Activated CD4-positive, CD25-positive, alpha-beta regulatory T cell treated with anti-CD3 and anti-CD28 coated beads, Interleukin-2, amount 50 U/mL, for 72 hours (primary cell): ENCODE measurements around the gene AGT.
"Not testable (repeated sequence)": the region's sequence is repeated elsewhere in the genome, so short reads cannot be mapped to it uniquely, and the experiment has no call there.

ENCODE experiments used
- DNase-seq: peaks from one replicate; pipeline ENCODE4 v3.0.0; 2021

AGT gene

GRCh38 chr1:230706887-230707731 is 6.8 kb downstream of the AGT start:
- no peak for DNase-seq

- no peak for DNase-seq
Measured at GRCh38 chr1:230706020-230706699, 7.8 kb downstream of the AGT start.

- DNase-seq: no peak
Measured at GRCh38 chr1:230705289-230706019, 8.5 kb downstream of the AGT start.

- DNase-seq: no peak
Measured at GRCh38 chr1:230704830-230705229, 9.1 kb downstream of the AGT start.

DNA sequence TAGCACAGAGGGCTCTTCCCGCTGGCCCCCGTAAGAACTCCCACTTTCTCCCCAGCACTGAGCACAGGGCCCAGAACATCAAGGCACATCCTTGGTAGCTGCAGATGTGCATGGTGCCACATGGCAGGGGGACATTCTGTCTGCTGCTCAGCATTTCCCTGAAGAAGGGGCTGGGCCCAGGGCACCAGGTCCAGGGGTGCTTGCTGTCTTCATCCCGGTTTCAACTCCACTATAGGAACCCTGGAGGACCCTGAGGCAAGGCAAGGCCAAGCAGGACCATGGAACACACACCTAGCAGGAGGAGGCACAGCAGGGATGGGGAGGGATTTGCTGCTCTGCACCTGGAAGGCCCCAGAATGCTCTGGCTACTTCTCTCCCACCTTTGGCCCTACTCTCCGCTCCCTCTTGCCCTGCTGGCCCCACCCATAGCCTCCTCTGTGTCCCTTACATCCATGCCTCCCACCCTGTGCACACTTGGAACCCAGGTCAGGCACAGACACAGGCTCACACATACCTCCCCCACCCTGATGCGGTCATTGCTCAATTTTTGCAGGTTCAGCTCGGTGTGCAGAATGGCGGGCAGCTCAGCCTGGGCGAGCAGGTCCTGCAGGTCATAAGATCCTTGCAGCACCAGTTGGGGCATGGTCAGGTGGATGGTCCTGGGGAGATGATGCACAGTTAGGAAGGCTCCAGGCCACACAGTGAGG is 10.1 kb downstream of the AGT start:
- DNase-seq: no peak

DNA sequence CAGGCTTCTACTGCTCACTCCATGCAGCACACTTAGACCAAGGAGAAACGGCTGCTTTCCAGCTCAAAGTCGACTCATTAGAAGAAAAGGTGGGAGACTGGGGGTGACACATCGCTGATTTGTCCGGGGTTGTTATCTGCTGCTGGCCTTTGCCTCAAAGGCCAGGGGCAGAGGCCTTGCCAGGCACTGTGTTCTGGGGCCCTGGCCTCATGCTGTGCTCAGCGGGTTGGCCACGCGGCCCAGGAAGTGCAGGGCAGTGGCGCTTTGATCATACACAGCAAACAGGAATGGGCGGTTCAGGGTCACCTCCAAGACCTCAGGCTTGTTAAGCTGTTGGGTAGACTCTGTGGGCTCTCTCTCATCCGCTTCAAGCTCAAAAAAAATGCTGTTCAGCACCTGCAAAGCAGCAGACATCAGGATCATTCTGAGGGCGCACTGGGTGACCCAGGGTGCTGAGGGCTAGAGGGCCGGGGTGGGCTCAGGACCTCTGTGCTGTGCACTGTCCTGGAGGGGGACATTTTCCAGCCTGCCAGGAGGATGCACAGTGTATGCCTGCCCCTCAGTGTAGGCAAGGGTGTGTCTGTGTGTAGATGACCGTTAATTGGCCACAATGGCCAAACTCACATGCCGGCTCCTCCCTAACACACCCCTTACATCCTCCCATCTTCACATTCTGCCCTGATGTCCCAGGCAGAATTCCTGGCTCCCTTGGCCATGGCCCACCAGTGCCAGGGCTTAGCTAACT is 10.8 kb downstream of the AGT start:
- DNase-seq: no peak

GRCh38 chr1:230701895-230702768 is 11.8 kb downstream of the AGT start:
- no peak for DNase-seq

DNA sequence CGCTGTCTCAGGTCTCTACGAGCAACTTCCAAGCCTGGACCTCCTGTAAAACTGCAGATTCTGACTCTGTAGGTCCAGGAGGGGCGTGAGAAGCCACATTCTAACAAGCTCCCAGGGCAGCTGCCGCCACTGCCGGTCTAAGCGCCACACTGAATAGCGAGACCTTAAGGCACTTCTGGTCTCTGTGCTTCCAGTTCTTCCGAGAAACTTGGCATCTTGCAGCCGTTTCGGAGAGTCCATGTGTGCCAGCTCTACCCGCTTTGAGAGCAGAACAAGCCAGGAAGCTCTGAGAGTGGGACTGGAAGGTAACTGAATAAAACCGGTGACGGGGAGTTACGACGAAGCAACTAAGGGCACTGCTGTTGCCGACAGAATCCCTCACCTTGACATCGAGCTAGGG is 12.5 kb downstream of the AGT start:
- DNase-seq: no peak

- no peak for DNase-seq
Measured at GRCh38 chr1:230700132-230700531, 13.8 kb downstream of the AGT start.

DNA sequence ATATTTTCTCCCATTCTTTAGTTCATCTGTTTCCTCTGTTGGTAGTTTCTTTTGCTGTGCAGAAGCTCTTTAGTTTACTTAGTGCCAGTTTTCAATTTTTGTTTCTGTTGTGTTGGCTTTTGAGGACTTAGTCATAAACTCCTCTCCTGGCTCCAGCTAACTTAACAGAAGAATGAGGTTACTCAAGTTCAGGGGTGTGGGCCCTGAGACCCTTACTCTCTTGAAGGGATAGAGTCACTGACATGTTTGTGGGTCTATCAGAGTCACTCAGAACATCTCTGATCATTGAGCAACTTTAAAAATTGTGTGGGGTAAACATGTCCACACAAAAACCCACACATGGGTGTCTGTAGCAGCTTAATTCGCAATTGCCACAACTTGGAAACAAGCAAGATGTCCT is 14.2 kb downstream of the AGT start:
- DNase-seq: no peak

GRCh38 chr1:230698964-230699363 is 15.0 kb downstream of the AGT start:
- not testable (repeated sequence) for DNase-seq

DNA sequence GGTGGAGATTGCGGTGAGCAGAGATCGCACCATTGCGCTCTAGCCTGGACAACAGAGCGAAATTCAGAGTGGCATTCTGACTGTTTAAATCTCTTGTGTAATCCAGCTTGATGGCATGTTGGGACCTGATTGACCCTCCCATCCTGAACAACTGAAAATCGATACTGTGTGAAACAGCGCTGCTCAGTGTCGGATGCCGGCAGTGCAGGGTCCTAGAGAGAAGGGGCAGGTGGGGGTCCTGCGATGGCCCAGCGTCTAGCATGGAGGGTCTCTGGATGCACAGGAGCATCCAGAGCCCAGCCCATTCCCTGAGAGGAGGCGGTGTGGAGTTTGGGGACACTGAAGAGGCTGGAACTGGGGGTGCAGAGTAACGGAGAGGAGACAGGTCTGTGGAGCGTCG is 15.8 kb downstream of the AGT start:
- no peak for DNase-seq

- DNase-seq: no peak
Measured at GRCh38 chr1:230696722-230697437, 17.0 kb downstream of the AGT start.

DNA sequence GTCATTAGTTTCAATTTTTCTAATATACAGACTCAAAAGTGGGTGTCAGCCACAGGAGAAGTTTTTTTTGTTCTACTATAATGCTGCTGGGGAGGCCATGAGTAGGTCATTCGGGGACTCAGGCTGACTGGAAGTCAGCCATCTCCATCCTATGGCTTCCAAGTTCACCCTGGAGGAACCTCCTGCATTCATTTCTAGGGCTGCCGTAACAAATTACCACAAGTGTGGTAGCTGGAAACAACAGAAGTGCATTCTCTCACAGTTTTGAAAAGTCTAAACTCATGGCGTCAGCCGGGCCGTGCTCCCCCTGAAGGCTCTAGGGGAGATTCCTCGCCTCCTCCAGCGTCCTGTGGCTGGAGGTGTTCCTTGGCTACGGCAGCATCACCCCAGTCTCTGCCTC is 17.7 kb downstream of the AGT start:
- no peak for DNase-seq

DNA sequence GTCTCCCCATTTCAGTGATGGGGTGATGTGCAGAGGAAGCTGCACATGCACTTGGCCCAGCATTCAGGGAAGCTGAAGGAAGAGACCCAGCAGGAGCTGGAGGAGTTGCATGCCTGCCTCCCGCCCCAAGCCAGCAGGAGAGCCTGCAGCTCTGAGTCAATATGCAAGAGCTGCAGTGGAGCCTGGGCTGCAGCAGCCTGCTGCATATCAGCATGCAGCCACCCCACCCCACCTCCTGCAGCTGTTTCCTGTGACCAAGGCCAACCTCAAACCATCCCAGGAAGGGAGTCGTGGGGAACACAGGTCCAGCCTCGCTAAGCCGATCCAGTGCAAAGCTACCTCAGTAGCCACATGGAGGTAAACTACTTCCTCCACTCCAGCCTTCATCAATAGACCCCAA is 18.9 kb downstream of the AGT start:
- no peak for DNase-seq

DNA sequence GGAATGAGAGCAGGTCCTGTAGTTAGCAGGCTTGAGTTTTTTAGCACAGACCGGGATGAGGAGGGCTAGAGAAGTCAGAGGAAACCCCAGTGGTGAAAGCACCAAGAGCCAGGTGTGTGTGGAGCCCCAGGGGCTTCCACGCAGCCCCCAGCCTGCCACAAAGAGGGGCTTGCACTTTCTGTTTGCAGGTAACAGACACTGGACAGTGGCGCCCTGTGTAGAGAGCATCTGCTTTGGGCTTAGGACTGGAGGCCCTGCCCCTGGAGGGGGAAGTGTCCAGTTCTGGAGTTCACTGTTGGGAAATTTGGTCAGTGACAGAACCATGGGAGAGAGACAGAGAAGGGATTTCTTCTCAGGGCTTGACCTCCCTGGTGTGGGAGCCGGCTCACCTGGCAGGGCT is 19.5 kb downstream of the AGT start:
- DNase-seq: no peak

- no peak for DNase-seq
Measured at GRCh38 chr1:230693777-230694176, 20.1 kb downstream of the AGT start.

DNA sequence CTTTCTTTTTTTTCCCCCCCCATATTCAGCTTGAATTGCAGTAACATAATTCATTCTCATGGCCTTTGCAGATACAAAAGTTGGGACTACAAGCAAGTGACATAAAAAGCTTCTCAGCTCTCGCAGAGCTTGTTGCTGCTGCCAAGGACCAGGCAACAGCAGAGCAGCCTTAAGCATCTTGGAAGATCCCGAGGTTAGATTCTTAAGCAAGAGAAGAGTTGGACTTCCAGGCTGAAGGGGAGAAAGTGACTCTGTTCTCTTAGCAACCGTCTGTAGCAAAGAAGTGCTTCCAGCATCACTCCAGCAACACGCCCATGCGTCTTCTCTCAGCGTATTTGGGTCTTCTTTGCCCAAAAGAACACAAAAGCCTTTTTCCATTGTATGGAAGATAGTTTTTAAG is 20.7 kb downstream of the AGT start:
- DNase-seq: no peak

- DNase-seq: no peak
Measured at GRCh38 chr1:230691615-230692014, 22.3 kb downstream of the AGT start.

DNA sequence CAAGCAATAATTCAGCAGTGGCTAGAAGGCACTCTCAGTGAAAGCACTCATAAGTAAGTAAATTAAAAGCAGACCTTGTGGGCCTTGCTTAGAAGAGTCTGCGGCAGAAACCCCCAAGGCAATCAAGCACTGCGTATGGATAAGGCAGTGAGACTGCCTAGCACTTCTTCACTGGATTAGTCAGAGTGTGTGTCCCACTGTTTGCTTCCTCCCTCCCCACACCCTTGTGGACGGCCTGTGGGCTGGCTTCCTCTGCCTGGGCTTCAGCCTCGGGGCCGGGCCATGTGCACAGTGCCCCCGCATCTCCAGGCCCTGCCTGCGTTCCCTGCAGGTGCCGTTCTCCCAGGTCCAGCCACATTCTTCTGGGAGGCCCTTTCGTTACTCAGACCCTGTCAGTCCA is 23.8 kb downstream of the AGT start:
- no peak for DNase-seq

GRCh38 chr1:230686747-230687146 is 27.2 kb downstream of the AGT start:
- DNase-seq: no peak
